H1 (cell line): Measurements from ENCODE around the gene NBEA. TPM values are rescaled to one million over a fixed set of nuclear protein-coding genes. Genes with fewer than 3 reads are reported as not detected.

Experiments used
- CTCF ChIA-PET: fragments of 300-600 bp; sonication (Branson Sonifier 250); formaldehyde crosslinking; loops from one replicate; lab custom pipeline; 2021; ENCODE audit not compliant: partially characterized antibody; lab: Charles Lee
- POLR2A ChIA-PET: fragments of 300-600 bp; sonication (Branson Sonifier 250); formaldehyde crosslinking; loops from one replicate; lab custom pipeline; 2021; ENCODE audit warnings: inconsistent platforms; ENCODE audit not compliant: partially characterized antibody; lab: Charles Lee
- DNase-seq, 2 experiments: peaks; one replicate each; pipeline versions ENCODE4 v3.0.0 to v3.0.0-alpha.2; 2010 to 2022; ENCODE audit warnings: low spot score in 2 of 2, low read depth in 1 of 2, mixed read lengths in 1 of 2
- FAIRE-seq: peaks from 2 replicates; lab custom pipeline; 2011; peaks lifted over from hg19 to GRCh38; lab: Jason Lieb, UNC
- H2AFZ ChIP-seq: 2 replicates; pipeline ENCODE4 v1.8.1; 2012; ENCODE audit warnings: low read length, inconsistent platforms
- H2AK5ac ChIP-seq: 2 replicates; pipeline ENCODE4 v1.6.1; 2013; ENCODE audit warnings: low read depth, low read length
- H2BK120ac ChIP-seq: replicated peaks from 2 replicates; pipeline ENCODE3; 2013; ENCODE audit warnings: low read depth, low read length, inconsistent platforms
- H2BK12ac ChIP-seq: 2 replicates; pipeline ENCODE4 v1.6.1; 2013; ENCODE audit warnings: low read depth, low read length
- H2BK15ac ChIP-seq: 2 replicates; pipeline ENCODE4 v1.6.1; 2013; ENCODE audit warnings: low read length
- H2BK20ac ChIP-seq: 2 replicates; pipeline ENCODE4 v1.6.1; 2013; ENCODE audit warnings: low read length
- H2BK5ac ChIP-seq: 2 replicates; pipeline ENCODE4 v1.6.1; 2013; ENCODE audit warnings: low read depth, low read length
- H3K14ac ChIP-seq: 2 replicates; pipeline ENCODE4 v1.6.1; 2013; ENCODE audit warnings: inconsistent platforms; ENCODE audit not compliant: insufficient read length
- H3K18ac ChIP-seq: 2 replicates; pipeline ENCODE4 v1.6.1; 2013; ENCODE audit warnings: low read length; ENCODE audit errors: extremely low read depth
- H3K23ac ChIP-seq: 2 replicates; pipeline ENCODE4 v1.6.1; 2013; ENCODE audit warnings: inconsistent platforms; ENCODE audit not compliant: insufficient read length
- H3K23me2 ChIP-seq: 2 replicates; pipeline ENCODE4 v1.6.1; 2013; ENCODE audit warnings: low read depth, low read length
- H3K27ac ChIP-seq: 2 replicates; pipeline ENCODE4 v1.6.1; 2011; ENCODE audit warnings: low read depth, low read length, inconsistent platforms
- H3K27me3 ChIP-seq, 4 experiments: replicated peaks in 1 of 4; 1 replicate in 1 of 4; 2 replicates in 3 of 4; pipeline versions ENCODE4 v1.6.1 to v1.8.1; 2011 to 2013; ENCODE audit warnings: low read length in 3 of 4, mild to moderate bottlenecking in 3 of 4, inconsistent platforms in 2 of 4, mixed read lengths in 2 of 4, moderate library complexity in 1 of 4; ENCODE audit not compliant: control insufficient read depth in 3 of 4, insufficient read depth in 3 of 4; ENCODE audit errors: extremely low read depth in 1 of 4
- H3K36me3 ChIP-seq, 4 experiments: 2 replicates each; pipeline versions ENCODE4 v1.6.1 to v1.8.1; 2011 to 2013; ENCODE audit warnings: mild to moderate bottlenecking in 4 of 4, low read length in 3 of 4, moderate library complexity in 2 of 4, control low read depth in 1 of 4, inconsistent platforms in 1 of 4; ENCODE audit not compliant: insufficient read depth in 4 of 4, control insufficient read depth in 2 of 4
- H3K4ac ChIP-seq: replicated peaks from 2 replicates; pipeline ENCODE3; 2013; ENCODE audit warnings: low read length, low read depth, mixed read lengths, inconsistent platforms; ENCODE audit not compliant: insufficient read length
- H3K4me1 ChIP-seq, 4 experiments: replicated peaks in 1 of 4; 1 replicate in 1 of 4; 2 replicates in 3 of 4; pipeline versions ENCODE4 v1.6.1 to v1.8.1; 2011 to 2013; ENCODE audit warnings: low read length in 3 of 4, inconsistent platforms in 2 of 4, mixed read lengths in 1 of 4; ENCODE audit not compliant: insufficient read depth in 4 of 4, control insufficient read depth in 3 of 4
- H3K4me2 ChIP-seq, 2 experiments: 2 replicates each; pipeline versions ENCODE4 v1.6.1 to v1.8.1; 2011 to 2013; ENCODE audit warnings: low read depth in 2 of 2, low read length in 2 of 2, control low read depth in 1 of 2, inconsistent platforms in 1 of 2, mild to moderate bottlenecking in 1 of 2; ENCODE audit not compliant: insufficient read depth in 1 of 2
- H3K4me3 ChIP-seq, 4 experiments: fragments of 200-600, 300-600 bp in 1 of 4; sonication (generic), shearing (Covaris generic), sonication (Bioruptor Twin) in 1 of 4; 2 replicates each; pipeline versions ENCODE4 v1.5.1 to v1.8.1; 2011 to 2016; ENCODE audit warnings: low read length in 4 of 4, low read depth in 3 of 4, control low read depth in 2 of 4, inconsistent platforms in 2 of 4, mild to moderate bottlenecking in 2 of 4, mixed read lengths in 1 of 4, moderate library complexity in 1 of 4; ENCODE audit not compliant: insufficient read depth in 2 of 4; ENCODE audit errors: extremely low read depth in 1 of 4
- H3K56ac ChIP-seq: replicated peaks from 2 replicates; pipeline ENCODE3; 2013; ENCODE audit warnings: low read depth, mild to moderate bottlenecking, mixed read lengths, low read length, inconsistent platforms; ENCODE audit not compliant: insufficient read length
- H3K79me1 ChIP-seq: 2 replicates; pipeline ENCODE4 v1.6.1; 2013; ENCODE audit warnings: low read depth, low read length, control low read depth
- H3K79me2 ChIP-seq, 2 experiments: 2 replicates each; pipeline versions ENCODE4 v1.6.1 to v1.8.1; 2012 to 2013; ENCODE audit warnings: low read length in 2 of 2, mild to moderate bottlenecking in 2 of 2, inconsistent platforms in 1 of 2; ENCODE audit not compliant: insufficient read depth in 2 of 2, control insufficient read depth in 1 of 2
- H3K9ac ChIP-seq, 4 experiments: replicated peaks in 1 of 4; 1 replicate in 1 of 4; 2 replicates in 3 of 4; pipeline versions ENCODE4 v1.6.1 to v1.8.1; 2011 to 2013; ENCODE audit warnings: low read depth in 3 of 4, low read length in 3 of 4, control low read depth in 2 of 4, mild to moderate bottlenecking in 2 of 4, moderate library complexity in 2 of 4, inconsistent platforms in 1 of 4; ENCODE audit errors: extremely low read depth in 1 of 4
- H3K9me3 ChIP-seq, 2 experiments: 2 replicates each; pipeline versions ENCODE4 v1.6.1 to v1.8.1; 2012 to 2013; ENCODE audit warnings: mild to moderate bottlenecking in 2 of 2, moderate library complexity in 2 of 2, control low read depth in 1 of 2, inconsistent platforms in 1 of 2, low read depth in 1 of 2, low read length in 1 of 2, mixed read lengths in 1 of 2; ENCODE audit not compliant: insufficient read depth in 2 of 2
- H4K20me1 ChIP-seq, 2 experiments: replicated peaks in 1 of 2; 2 replicates each; pipeline versions ENCODE3 to v1.8.1; 2011 to 2013; ENCODE audit warnings: inconsistent platforms in 2 of 2, low read length in 2 of 2, mild to moderate bottlenecking in 1 of 2; ENCODE audit not compliant: insufficient read depth in 2 of 2, control insufficient read depth in 1 of 2
- H4K5ac ChIP-seq: 2 replicates; pipeline ENCODE4 v1.6.1; 2013; ENCODE audit warnings: low read length, low read depth, mixed read lengths, inconsistent platforms; ENCODE audit not compliant: insufficient read length
- H4K8ac ChIP-seq: 2 replicates; pipeline ENCODE4 v1.8.0; 2013; ENCODE audit warnings: mild to moderate bottlenecking, moderate library complexity, low read length, inconsistent platforms; ENCODE audit not compliant: insufficient read depth; ENCODE audit errors: extremely low read depth
- H4K91ac ChIP-seq: replicated peaks from 2 replicates; pipeline ENCODE3; 2013; ENCODE audit warnings: low read length, mixed read lengths, inconsistent platforms; ENCODE audit not compliant: insufficient read length
- ASH2L ChIP-seq: fragments of 200-600, 300-600 bp; sonication (generic); IDR thresholded peaks from one replicate; pipeline ENCODE4 v1.7.1; 2017; ENCODE audit warnings: low read length
- BCL11A ChIP-seq, 2 experiments: IDR thresholded peaks; one replicate each; pipeline ENCODE4 v1.6.1; 2011; ENCODE audit warnings: low read depth in 2 of 2, low read length in 2 of 2, mild to moderate bottlenecking in 2 of 2
- KDM5A ChIP-seq: fragments of 200-600 bp; IDR thresholded peaks from 2 replicates; pipeline ENCODE4 v1.7.1; 2012; ENCODE audit warnings: mild to moderate bottlenecking, low read length, inconsistent platforms, mixed read lengths
- MAX ChIP-seq: IDR thresholded peaks from 2 replicates; pipeline ENCODE4 v1.6.1; 2012; ENCODE audit warnings: inconsistent platforms
- POLR2A ChIP-seq, 2 experiments: IDR thresholded peaks; 1 replicate in 1 of 2; 2 replicates in 1 of 2; pipeline ENCODE4 v1.6.1; 2011; ENCODE audit warnings: low read depth in 2 of 2, low read length in 2 of 2, mild to moderate bottlenecking in 2 of 2; ENCODE audit errors: control extremely low read depth in 1 of 2
- RNF2 ChIP-seq: fragments of 200-900, 300-1000 bp; sonication (generic); IDR thresholded peaks from 2 replicates; pipeline ENCODE4 v1.7.1; 2016; ENCODE audit warnings: borderline replicate concordance, low read depth, mild to moderate bottlenecking, antibody characterized with exemption, low read length; ENCODE audit not compliant: poor library complexity, severe bottlenecking; ENCODE audit errors: missing control alignments
- SUZ12 ChIP-seq: fragments of 200-600 bp; sonication (generic); IDR thresholded peaks from 2 replicates; pipeline ENCODE4 v1.6.1; 2012; ENCODE audit warnings: mild to moderate bottlenecking, inconsistent platforms, low read length, moderate library complexity, mixed read lengths
- TAF1 ChIP-seq: IDR thresholded peaks from 2 replicates; pipeline ENCODE4 v1.6.1; 2011; ENCODE audit warnings: mild to moderate bottlenecking, low read depth, low read length
- TAF7 ChIP-seq: optimal IDR thresholded peaks from 2 replicates; pipeline ENCODE3; 2011; ENCODE audit warnings: low read depth, mild to moderate bottlenecking, inconsistent platforms, low read length, moderate library complexity, borderline replicate concordance
- TEAD4 ChIP-seq: IDR thresholded peaks from 2 replicates; pipeline ENCODE4 v1.6.1; 2012; ENCODE audit warnings: low read depth, low read length, inconsistent platforms, mixed read lengths
- USF2 ChIP-seq: IDR thresholded peaks from 2 replicates; pipeline ENCODE4 v1.6.1; 2011; ENCODE audit warnings: low read length, improper control_type of control experiment
- WGBS, 2 experiments: shearing (Covaris generic) in 1 of 2; methylation state at CpG; one replicate each; pipeline versions ENCODE4 v1.1.6 to v1.1.7; 2013 to 2015; ENCODE audit warnings: low lambda C conversion rate in 2 of 2, mixed read lengths in 2 of 2, inconsistent platforms in 1 of 2, low coverage in 1 of 2, missing lambda C conversion rate in 1 of 2; ENCODE audit not compliant: insufficient replicate concordance in 2 of 2, insufficient coverage in 1 of 2, insufficient read length in 1 of 2; ENCODE audit errors: extremely low coverage in 1 of 2, missing lambda C conversion rate in 1 of 2; 5-methylcytosine and 5-hydroxymethylcytosine counted together
- polyA plus RNA-seq, 7 experiments: library from polyadenylated mRNA; depleted of rRNA in 3 of 7; stranded (reverse) in 5 of 7; unstranded in 2 of 7; fragments of >200 nt in 5 of 7; fragments of 200-250 nt in 2 of 7; gene quantifications; 1 replicate in 5 of 7; 2 replicates in 1 of 7; 4 replicates in 1 of 7; pipeline versions ENCODE4 v1.2.1 to v1.2.3, GENCODE V29; 2011 to 2013; ENCODE audit warnings: missing spikeins in 2 of 7, mixed read lengths in 2 of 7
- total RNA-seq: library from RNA; stranded (reverse); fragmentation: NEBNext Ultra II Directional; extraction: Animal tissue kit (Norgen Biotek cat#: 25700); gene quantifications from 2 replicates; pipeline ENCODE4 v1.2.1, GENCODE V29; 2021

The NBEA gene
- total and polyA plus RNA-seq, 2 of the 8 experiments (the other 6 are each of a cell fraction or from before 2014, with no cell fraction given) = 14.2 to 21.5 TPM

GRCh38 chr13:35706721-35707120, 764.7 kb downstream of the NBEA start:
- no peak overlapping the region for H4K5ac ChIP-seq
- no peak overlapping the region for H2BK15ac ChIP-seq
- H3K4me1 ChIP-seq = no peaks in the 10 kb centered on the region
- H2AFZ ChIP-seq = no peak overlapping the region
- 82% methylated on average over 6 of the region's 8 CpGs; no CpG with 5 or more reads in 1 of the 2 experiments for WGBS, 2 experiments
- no peaks in the 10 kb centered on the region for H3K9me3 ChIP-seq
- H3K18ac ChIP-seq = no peak overlapping the region
- no peak overlapping the region for H4K8ac ChIP-seq
- no peak overlapping the region for H3K14ac ChIP-seq
- no peaks in the 10 kb centered on the region for H3K79me2 ChIP-seq
- H3K27me3 ChIP-seq = no peaks in the 10 kb centered on the region
- H2BK12ac ChIP-seq = no peak overlapping the region
- no peak overlapping the region for H3K23ac ChIP-seq
- H3K9ac ChIP-seq = no peak overlapping the region
- H3K27ac ChIP-seq = no peak overlapping the region
- no peak overlapping the region for H4K91ac ChIP-seq
- no peak overlapping the region for H2AK5ac ChIP-seq
- no peak for DNase-seq
- H3K36me3 ChIP-seq = no peaks in the 10 kb centered on the region
- H2BK120ac ChIP-seq = no peak overlapping the region
- FAIRE-seq = no peak
- H3K79me1 ChIP-seq = no peaks in the 10 kb centered on the region
- H3K4me3 ChIP-seq = no peak overlapping the region
- H3K23me2 ChIP-seq = no peaks in the 10 kb centered on the region
- no peak overlapping the region for H3K4ac ChIP-seq
- ChIA-PET POLR2A (no interaction called here), CTCF (interaction anchor here (1.0 kb wide), 1 partner anchor 29 kb away, joined by 3 read pairs; no protein-coding TSS in a partner anchor)
- no peak overlapping the region for H3K56ac ChIP-seq
- no peak overlapping the region for H2BK5ac ChIP-seq
- H3K4me2 ChIP-seq = no peak overlapping the region
- no peak overlapping the region for H2BK20ac ChIP-seq
- H4K20me1 ChIP-seq = no peaks in the 10 kb centered on the region
- TF ChIP-seq BCL11A (IDR thresholded peaks at IDR 0.05; ENCODE audit: low read depth in 2 of 2, low read length in 2 of 2) (no peak), TAF1 (no peak), ASH2L (no peak), USF2 (no peak), TEAD4 (no peak), RNF2 (no peak), KDM5A (no peak), POLR2A (IDR thresholded peaks at IDR 0.05; ENCODE audit: control extremely low read depth in 1 of 2, low read depth in 2 of 2, low read length in 2 of 2) (no peak), TAF7 (no peak), SUZ12 (no peak), MAX (no peak)
